Head of caudate nucleus (tissue), 42 donors: ENCODE measurements around the gene OR10H2.
"Not testable (repeated sequence)": the region's sequence is repeated elsewhere in the genome, so short reads cannot be mapped to it uniquely, and the experiment has no call there.

ENCODE experiments used
- DNase-seq, 42 donors: peaks; one replicate each; pipeline versions ENCODE4 v3.0.0 to v3.0.0-alpha.2; 2020 to 2021; ENCODE audit warnings: mixed read lengths in 7 of 42
- intact Hi-C: fragments of 100-400 bp; cut with DNase I; formaldehyde crosslinking; loops from one replicate; pipeline ENCODE4 v1.15.0; 2022

The OR10H2 gene

DNA sequence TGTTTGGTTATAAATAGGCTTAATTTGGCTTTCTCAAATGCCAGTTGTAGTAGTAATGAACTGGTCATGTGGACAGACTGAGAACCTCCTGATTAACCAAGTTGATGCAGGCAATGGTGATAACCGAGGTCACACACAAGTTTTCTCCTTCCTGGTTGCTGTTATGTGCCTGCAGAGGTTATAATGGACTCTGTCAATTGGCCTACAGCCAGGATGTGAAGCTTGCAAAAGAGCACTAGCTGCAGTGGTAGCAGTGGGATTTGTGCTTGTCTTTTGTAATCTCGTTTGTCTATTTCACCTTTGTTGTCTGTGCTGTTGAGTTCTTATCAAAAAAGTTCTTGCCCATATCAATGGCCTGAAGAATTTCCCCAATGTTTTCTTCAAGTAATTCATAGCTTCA is 30.6 kb downstream of the OR10H2 start:
- intact Hi-C loops = no loop called here
- DNase-seq = no peak

DNA sequence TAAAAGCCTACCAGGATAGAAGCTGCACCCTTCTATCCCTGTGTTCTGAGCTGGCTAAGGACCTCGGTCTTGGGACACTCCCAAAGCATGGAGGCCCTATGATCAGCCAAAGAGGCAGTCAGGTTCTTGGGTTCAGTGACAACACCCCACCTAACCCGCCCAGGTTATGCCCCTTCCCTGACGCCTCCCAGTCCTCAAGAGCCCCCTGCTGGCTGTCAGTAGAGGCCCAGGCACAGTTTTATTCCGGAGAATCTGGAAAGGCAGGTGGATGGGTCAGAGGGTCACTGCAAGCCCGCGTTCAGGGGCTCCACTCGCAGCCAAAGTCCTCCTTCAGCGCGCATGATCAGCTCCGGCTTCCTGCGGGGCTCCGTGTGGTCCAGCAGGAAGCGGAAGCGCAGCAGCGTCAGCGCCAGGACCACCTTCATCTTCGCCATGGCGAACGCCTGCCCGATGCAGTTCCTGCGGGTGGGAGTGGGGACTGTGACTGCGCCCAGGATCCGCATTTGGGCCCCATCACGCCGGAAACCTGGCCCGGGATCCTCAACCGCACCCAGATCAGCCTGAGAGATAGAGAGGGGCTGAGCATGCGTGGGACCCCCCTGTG is 32.2 kb downstream of the OR10H2 start:
- no peak for DNase-seq
- intact Hi-C loops = no loop called here

DNA sequence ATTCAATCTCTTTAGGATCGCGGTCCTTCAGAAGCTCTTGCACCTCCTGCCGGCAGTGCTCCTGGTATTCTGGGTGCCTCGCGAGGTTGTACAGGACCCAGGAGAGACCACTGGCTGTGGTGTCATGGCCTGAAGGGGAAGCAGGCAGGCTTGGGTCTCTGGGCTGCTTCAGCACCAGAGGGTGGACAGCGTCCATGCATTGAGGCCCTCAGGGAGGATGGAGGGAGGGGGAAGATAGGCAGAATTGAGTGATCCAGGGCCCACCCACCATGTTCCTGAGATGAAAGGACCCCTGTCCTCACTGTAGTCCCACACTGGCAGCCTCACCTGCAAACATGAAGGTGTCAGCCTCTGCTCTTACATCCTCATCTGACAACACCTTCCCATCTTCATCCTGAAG is 41.8 kb downstream of the OR10H2 start:
- intact Hi-C loops = no loop called here
- DNase-seq = no peak

DNA sequence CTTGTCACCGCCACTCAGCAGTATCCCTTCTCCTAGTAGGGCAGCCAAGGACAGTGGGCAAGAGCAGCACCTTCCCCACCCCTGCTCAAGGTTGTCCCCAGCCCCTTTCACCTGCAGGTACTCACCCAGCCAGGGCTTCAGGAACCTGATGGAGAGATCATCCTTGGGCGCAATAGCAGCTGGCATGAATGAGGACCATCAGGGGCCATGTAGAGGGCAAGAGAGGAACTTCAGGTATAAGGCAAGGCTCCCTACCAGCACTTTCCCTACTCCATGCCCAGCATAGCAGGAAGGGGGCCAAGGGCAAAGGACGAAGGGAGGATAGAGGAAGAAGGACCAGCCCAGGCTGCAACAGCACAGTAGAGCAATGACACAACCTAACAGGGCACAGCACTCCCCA is 46.3 kb downstream of the OR10H2 start:
- DNase-seq, intact Hi-C loops: not testable (repeated sequence)

DNA sequence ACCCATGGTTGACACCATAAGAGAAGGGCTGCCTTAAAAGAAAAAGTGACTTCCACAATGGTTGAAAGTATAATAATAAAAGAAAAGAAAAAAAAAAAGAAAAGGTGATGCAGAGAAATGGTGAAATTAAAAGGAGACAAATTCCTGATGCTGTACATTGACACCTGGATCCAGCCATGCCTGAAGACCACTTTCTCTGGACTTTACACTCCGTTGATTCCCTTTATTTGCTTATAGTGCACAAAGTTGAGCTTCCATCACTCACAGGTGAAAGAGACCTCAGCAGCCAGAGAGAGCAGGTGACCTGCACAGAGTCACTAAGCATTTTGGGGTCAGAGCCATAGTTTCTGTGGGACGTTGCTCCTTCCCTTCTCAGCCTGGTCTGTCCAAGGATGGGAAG is 47.4 kb downstream of the OR10H2 start:
- no peak for DNase-seq
- intact Hi-C loops = no loop called here

DNA sequence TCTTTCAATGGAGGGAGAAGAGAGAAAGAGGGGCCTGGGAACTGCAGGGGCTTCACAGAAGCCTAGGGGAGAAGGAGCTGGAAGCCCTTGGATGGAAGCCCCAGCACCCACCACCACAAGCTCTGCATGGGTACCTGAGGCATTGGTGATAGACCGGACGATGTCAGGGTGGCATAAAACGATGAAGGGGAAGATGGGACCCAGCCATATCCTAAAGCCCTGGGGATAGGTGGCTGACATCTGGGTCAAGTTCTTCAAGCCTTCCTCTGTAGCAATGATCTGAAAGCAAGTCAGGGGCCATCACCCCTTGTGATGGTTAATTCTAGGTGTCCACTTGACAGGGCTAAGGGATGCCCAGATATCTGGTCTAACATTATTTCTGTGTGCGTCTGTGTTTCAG is 48.4 kb downstream of the OR10H2 start:
- intact Hi-C loops = no loop called here
- no peak for DNase-seq

DNA sequence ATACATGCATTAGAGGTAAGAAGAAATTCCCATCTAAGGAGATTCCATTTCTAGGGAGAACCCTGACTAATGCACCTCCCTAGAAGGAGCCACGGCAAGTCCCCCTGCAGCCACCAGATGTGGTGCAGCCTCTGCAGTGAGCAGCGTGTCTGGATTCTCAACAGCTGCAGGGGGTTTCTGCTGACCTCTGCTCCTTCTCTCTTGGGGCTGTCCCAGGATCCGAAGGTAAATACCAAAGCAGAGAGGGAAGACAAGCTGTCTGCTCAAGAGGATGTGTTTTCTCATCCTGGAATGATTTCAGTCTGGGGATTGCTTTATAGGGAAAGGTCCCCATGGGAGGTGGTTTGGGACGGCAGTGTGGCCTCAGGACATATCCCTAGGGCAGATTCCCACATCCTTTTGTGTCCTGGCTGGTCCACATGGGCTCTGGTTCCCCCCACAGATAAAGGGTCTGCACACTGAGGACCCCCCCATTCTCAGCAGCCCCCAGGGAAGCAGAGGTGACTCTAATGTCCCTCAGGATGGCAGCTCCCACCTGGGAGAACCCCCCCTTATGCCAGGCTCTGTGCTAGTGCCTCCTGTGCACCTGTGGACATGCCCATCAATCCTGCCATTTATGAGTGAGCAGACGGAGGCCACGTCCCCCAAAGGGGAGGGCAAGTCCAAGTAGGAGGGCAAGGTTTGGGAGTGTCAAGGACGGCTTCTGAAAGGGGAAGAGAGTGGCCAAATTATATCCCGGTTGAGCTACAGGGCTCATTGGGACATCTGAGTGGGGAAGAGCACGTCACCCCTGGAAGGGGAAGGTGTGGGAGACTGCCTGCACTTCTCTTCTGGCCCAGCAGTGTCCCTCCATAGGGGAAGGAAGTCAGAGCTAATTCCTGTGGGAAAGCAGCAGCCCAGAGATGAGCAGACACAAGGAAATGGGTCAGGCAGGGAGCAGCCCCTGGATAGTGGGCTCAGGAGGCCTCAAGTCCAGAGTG is 49.5 kb downstream of the OR10H2 start:
- intact Hi-C loops = no loop called here
- DNase-seq = peak in 1 of 42 donors; percentile 25
